ENCODE results near the gene SLC1A1.

Gene SLC1A1

GRCh38 chr9:4622016-4622415 is 131.7 kb downstream of the SLC1A1 start:
- DNase-seq, result no peak

- no peak for DNase-seq
Observed at GRCh38 chr9:4630836-4631235, 140.6 kb downstream of the SLC1A1 start.
